Germinal center (tissue), 1 donor: ENCODE results near the gene CNTNAP2.
A peak's percentile ranks its signal among the peaks of the same experiment; 100 is the strongest.

Source experiments
- DNase-seq: peaks from one replicate; pipeline ENCODE4 v3.0.0; 2012; ENCODE audit warnings: mixed read lengths, low spot score

Gene CNTNAP2

GRCh38 chr7:147136352-147136751 lies 1019.8 kb downstream of the CNTNAP2 start:
- no peak for DNase-seq

- DNase-seq: no peak
These were observed 1028.6 kb downstream of the CNTNAP2 start for GRCh38 chr7:147145194-147145593.

GRCh38 chr7:147146169-147146568 lies 1029.6 kb downstream of the CNTNAP2 start:
- no peak for DNase-seq

GRCh38 chr7:147151661-147152060 lies 1035.1 kb downstream of the CNTNAP2 start:
- DNase-seq: no peak

GRCh38 chr7:147153571-147153970 lies 1037.0 kb downstream of the CNTNAP2 start:
- no peak for DNase-seq

- no peak for DNase-seq
These were observed 1044.8 kb downstream of the CNTNAP2 start for GRCh38 chr7:147161405-147161804.

GRCh38 chr7:147170341-147171012 lies 1053.9 kb downstream of the CNTNAP2 start:
- no peak for DNase-seq

- DNase-seq: no peak
These were observed 1054.4 kb downstream of the CNTNAP2 start for GRCh38 chr7:147171013-147171391.

GRCh38 chr7:147173883-147174282 lies 1057.3 kb downstream of the CNTNAP2 start:
- DNase-seq: no peak

GRCh38 chr7:147182874-147183273 lies 1066.3 kb downstream of the CNTNAP2 start:
- DNase-seq: no peak

GRCh38 chr7:147183276-147183675 lies 1066.7 kb downstream of the CNTNAP2 start:
- no peak for DNase-seq

- no peak for DNase-seq
These were observed 1071.9 kb downstream of the CNTNAP2 start for GRCh38 chr7:147188467-147188866.

GRCh38 chr7:147193476-147193875 lies 1076.9 kb downstream of the CNTNAP2 start:
- DNase-seq: no peak

- no peak for DNase-seq
These were observed 1079.9 kb downstream of the CNTNAP2 start for GRCh38 chr7:147196481-147196880.

- no peak for DNase-seq
These were observed 1080.4 kb downstream of the CNTNAP2 start for GRCh38 chr7:147197006-147197405.

GRCh38 chr7:147199868-147200267 lies 1083.3 kb downstream of the CNTNAP2 start:
- DNase-seq: no peak

- no peak for DNase-seq
These were observed 1091.4 kb downstream of the CNTNAP2 start for GRCh38 chr7:147207988-147208387.

GRCh38 chr7:147231275-147231674 lies 1114.7 kb downstream of the CNTNAP2 start:
- DNase-seq: no peak

GRCh38 chr7:147235645-147236382 lies 1119.2 kb downstream of the CNTNAP2 start:
- DNase-seq: no peak

- DNase-seq: no peak
These were observed 1123.9 kb downstream of the CNTNAP2 start for GRCh38 chr7:147240468-147240867.

- peak; percentile 11 for DNase-seq
These were observed 1128.7 kb downstream of the CNTNAP2 start for GRCh38 chr7:147245274-147245673.

GRCh38 chr7:147249956-147250355 lies 1133.4 kb downstream of the CNTNAP2 start:
- DNase-seq: no peak

GRCh38 chr7:147251751-147252325 lies 1135.2 kb downstream of the CNTNAP2 start:
- no peak for DNase-seq
